ENCODE measurements around the gene ABCA13.

Gene ABCA13

DNA sequence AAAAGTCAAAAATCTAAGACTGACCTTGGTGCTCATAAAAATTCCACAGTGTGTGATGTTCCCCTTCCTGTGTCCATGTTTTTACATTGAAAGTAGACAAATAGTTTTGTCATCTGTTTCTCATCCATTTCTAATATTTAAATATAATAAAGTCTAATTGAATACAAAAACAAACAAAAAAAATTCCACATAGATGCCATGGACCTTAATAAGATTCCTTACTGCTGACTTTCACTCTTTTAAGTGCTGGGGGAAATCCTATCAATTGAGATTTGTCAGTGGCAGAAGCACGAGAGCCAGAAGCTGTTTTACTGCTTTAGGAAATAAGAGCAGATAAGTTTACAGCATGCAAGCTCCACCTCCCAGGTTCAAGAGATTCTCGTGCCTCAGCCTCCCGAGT is 310.0 kb downstream of the ABCA13 start:
- TF ChIP-seq, protein P1, sequence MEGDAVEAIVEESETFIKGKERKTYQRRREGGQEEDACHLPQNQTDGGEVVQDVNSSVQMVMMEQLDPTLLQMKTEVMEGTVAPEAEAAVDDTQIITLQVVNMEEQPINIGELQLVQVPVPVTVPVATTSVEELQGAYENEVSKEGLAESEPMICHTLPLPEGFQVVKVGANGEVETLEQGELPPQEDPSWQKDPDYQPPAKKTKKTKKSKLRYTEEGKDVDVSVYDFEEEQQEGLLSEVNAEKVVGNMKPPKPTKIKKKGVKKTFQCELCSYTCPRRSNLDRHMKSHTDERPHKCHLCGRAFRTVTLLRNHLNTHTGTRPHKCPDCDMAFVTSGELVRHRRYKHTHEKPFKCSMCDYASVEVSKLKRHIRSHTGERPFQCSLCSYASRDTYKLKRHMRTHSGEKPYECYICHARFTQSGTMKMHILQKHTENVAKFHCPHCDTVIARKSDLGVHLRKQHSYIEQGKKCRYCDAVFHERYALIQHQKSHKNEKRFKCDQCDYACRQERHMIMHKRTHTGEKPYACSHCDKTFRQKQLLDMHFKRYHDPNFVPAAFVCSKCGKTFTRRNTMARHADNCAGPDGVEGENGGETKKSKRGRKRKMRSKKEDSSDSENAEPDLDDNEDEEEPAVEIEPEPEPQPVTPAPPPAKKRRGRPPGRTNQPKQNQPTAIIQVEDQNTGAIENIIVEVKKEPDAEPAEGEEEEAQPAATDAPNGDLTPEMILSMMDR (IDR thresholded peaks at IDR 0.05; ENCODE audit: low read depth, low read length, missing control alignments), result no peak
- Histone ChIP-seq H3K36me3 (replicated peaks) (no peaks in the 10 kb centered on the region), H3K27ac (no peak overlapping the region), H3K4me3 (ENCODE audit: low read depth, low read length) (no peak overlapping the region), H3K27me3 (replicated peaks) (no peaks in the 10 kb centered on the region)
- in situ Hi-C loops (cut with HindIII; ENCODE audit: low pct_ligation_motif_present, low sequenced_read_pairs), result no loop called here
- no peak for DNase-seq

DNA sequence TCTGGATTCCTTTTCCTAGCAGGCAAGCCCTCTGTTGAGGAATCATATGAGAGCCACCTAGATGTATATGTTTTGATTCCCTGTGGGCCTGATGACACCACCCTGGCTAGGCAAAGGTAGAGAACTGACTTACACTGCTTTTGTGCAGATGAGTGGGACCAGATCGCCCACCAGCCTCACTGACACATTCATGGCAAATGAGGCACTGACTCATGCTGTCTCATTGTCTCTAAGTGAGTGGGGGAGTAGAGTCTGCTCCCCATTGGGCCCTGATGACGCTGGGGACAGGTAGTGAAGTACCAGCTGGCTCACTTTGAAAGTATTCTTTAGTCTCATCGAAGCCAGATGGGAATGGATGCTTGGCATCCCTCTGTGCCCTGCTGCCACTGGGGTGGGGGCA is 326.3 kb downstream of the ABCA13 start:
- no peak for DNase-seq
- Histone ChIP-seq H3K27me3 (replicated peaks) (no peaks in the 10 kb centered on the region), H3K4me3 (ENCODE audit: low read depth, low read length) (no peak overlapping the region), H3K27ac (no peak overlapping the region), H3K36me3 (replicated peaks) (no peaks in the 10 kb centered on the region)
- TF ChIP-seq, protein P1 (IDR thresholded peaks at IDR 0.05; ENCODE audit: low read depth, low read length, missing control alignments), result no peak
- in situ Hi-C loops (cut with HindIII; ENCODE audit: low pct_ligation_motif_present, low sequenced_read_pairs), result no loop called here

DNA sequence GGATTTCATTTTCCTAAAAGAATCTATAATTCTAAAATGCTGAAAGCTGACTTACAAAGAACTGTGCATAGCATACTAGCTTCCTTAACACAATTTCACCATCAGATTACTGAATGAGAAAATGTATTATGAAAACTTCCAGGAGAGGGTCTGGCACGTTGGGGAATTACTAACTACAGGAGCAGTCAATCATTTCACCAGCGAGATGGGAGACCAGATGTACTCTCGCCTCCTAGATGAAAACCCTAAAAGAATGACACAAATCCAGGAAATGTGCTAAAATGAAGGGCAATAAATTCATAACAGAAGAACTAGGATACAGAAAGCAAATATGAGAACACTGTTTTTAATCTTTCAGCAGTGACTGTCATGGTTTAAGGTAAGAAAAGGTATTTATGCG is 330.8 kb downstream of the ABCA13 start:
- TF ChIP-seq, protein P1 (IDR thresholded peaks at IDR 0.05; ENCODE audit: low read depth, low read length, missing control alignments), result no peak
- H3K4me3 ChIP-seq (ENCODE audit: low read depth, low read length), result no peak overlapping the region
- in situ Hi-C loops (cut with HindIII; ENCODE audit: low pct_ligation_motif_present, low sequenced_read_pairs), result no loop called here
- no peaks in the 10 kb centered on the region for H3K27me3 ChIP-seq (replicated peaks)
- H3K27ac ChIP-seq, result no peak overlapping the region
- no peak for DNase-seq
- H3K36me3 ChIP-seq (replicated peaks), result no peaks in the 10 kb centered on the region

DNA sequence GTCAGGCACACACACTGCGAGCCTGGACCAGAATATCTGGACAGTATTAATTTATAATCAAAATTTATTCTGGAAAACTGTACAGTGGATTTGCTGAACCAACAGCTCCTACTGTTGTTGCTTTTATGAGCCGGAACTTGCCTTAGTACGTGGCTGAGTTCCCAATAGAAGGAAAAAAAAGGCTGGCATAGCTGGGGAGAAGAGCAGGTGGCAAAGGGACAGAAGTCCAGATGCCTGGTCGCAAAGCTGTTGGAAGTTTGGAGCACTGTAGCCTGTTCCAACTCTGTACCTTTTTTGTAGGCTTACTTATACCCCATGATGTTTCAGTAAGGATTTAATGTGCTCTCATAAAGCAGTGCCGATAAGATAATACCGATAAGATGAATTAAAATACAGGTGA is 333.8 kb downstream of the ABCA13 start:
- no peak overlapping the region for H3K27ac ChIP-seq
- no peak overlapping the region for H3K4me3 ChIP-seq (ENCODE audit: low read depth, low read length)
- no peaks in the 10 kb centered on the region for H3K36me3 ChIP-seq (replicated peaks)
- TF ChIP-seq, protein P1 (IDR thresholded peaks at IDR 0.05; ENCODE audit: low read depth, low read length, missing control alignments), result no peak
- in situ Hi-C loops (cut with HindIII; ENCODE audit: low pct_ligation_motif_present, low sequenced_read_pairs), result no loop called here
- DNase-seq, result no peak
- H3K27me3 ChIP-seq (replicated peaks), result no peaks in the 10 kb centered on the region

DNA sequence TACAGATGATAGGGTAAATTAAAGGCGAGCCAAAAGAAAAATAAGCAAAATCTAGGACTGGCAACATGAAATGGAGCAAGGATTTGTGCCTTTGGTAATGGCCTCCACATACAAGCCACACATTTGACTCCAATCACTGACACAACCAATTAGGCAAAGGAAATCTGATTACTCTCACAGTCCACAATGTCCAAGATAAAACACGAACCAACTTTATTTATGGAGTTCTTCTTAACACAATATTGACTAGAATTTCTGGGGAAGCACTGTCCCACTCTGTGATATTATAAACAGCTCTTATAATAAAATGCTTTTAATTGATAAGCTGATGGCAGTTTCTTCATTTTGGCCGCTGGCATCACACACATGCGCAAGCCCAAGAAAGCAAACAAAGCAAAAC is 334.2 kb downstream of the ABCA13 start:
- H3K27me3 ChIP-seq (replicated peaks), result no peaks in the 10 kb centered on the region
- TF ChIP-seq, protein P1 (IDR thresholded peaks at IDR 0.05; ENCODE audit: low read depth, low read length, missing control alignments), result no peak
- in situ Hi-C loops (cut with HindIII; ENCODE audit: low pct_ligation_motif_present, low sequenced_read_pairs), result no loop called here
- no peak overlapping the region for H3K27ac ChIP-seq
- DNase-seq, result no peak
- no peaks in the 10 kb centered on the region for H3K36me3 ChIP-seq (replicated peaks)
- no peak overlapping the region for H3K4me3 ChIP-seq (ENCODE audit: low read depth, low read length)

DNA sequence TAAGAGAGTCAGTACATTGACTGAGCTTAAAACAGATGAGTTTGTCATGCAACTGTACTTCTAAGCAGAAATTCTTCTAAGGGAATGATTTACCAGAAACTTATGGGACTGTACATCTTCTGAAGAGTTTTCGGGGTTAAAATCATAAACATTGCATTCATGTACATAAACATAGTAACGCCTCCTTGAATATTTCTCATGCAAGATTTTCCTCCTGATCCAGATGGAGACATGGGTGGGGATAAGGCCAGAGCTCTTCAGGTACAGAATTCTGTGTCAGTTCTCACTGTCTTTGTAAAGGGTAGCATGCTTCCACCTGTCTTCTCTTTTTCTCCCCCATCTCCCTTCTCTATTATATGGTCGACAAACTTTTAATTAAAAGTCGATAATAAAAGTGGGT is 335.3 kb downstream of the ABCA13 start:
- in situ Hi-C loops (cut with HindIII; ENCODE audit: low pct_ligation_motif_present, low sequenced_read_pairs), result no loop called here
- no peak for DNase-seq
- no peaks in the 10 kb centered on the region for H3K36me3 ChIP-seq (replicated peaks)
- TF ChIP-seq, protein P1 (IDR thresholded peaks at IDR 0.05; ENCODE audit: low read depth, low read length, missing control alignments), result no peak
- H3K27me3 ChIP-seq (replicated peaks), result no peaks in the 10 kb centered on the region
- H3K4me3 ChIP-seq (ENCODE audit: low read depth, low read length), result no peak overlapping the region
- H3K27ac ChIP-seq, result no peak overlapping the region
